ENCODE measurements around the gene CACNA1I. TPM values are rescaled to one million over a fixed set of nuclear protein-coding genes. Genes with fewer than 3 reads are reported as not detected.

CACNA1I gene
- total RNA-seq, 2 experiments from 2014 or later, result 17.3 to 19.0 TPM

- H3K27me3 Mint-ChIP-seq, result peaks cover 13% of the 10 kb centered on the region
- POLR2A ChIA-PET, result no interaction called here
Measured at GRCh38 chr22:39713799-39714290, 143.3 kb downstream of the CACNA1I start.

GRCh38 chr22:39714321-39714720, 143.8 kb downstream of the CACNA1I start:
- Mint-ChIP-seq H3K36me3 (no peaks in the 10 kb centered on the region), H3K9me3 (no peaks in the 10 kb centered on the region), H3K4me3 (no peak overlapping the region), H3K27me3 (peaks cover 13% of the 10 kb centered on the region), H3K27ac (no peak overlapping the region), H3K4me1 (peaks cover 4% of the 10 kb centered on the region)
- POLR2A ChIA-PET, result no interaction called here
- no peak for DNase-seq
- no peak for ATAC-seq (ENCODE audit: low read depth)

More at GRCh38 chr22:39713799-39714290, 143.3 kb downstream of the CACNA1I start:
- ATAC-seq (ENCODE audit: low read depth), result no peak
- H3K9me3 Mint-ChIP-seq, result no peaks in the 10 kb centered on the region
- H3K36me3 Mint-ChIP-seq, result no peaks in the 10 kb centered on the region
- H3K4me1 Mint-ChIP-seq, result peaks cover 2% of the 10 kb centered on the region
- no peak overlapping the region for H3K4me3 Mint-ChIP-seq
- no peak for DNase-seq
- no peak overlapping the region for H3K27ac Mint-ChIP-seq

GRCh38 chr22:39715778-39716495, 145.4 kb downstream of the CACNA1I start:
- H3K9me3 Mint-ChIP-seq, result no peaks in the 10 kb centered on the region
- H3K36me3 Mint-ChIP-seq, result no peaks in the 10 kb centered on the region
- POLR2A ChIA-PET, result no interaction called here
- DNase-seq, result no peak
- H3K4me3 Mint-ChIP-seq, result no peak overlapping the region
- H3K4me1 Mint-ChIP-seq, result peaks cover 11% of the 10 kb centered on the region
- ATAC-seq (ENCODE audit: low read depth), result no peak
- H3K27me3 Mint-ChIP-seq, result peaks cover 4% of the 10 kb centered on the region
- no peak overlapping the region for H3K27ac Mint-ChIP-seq

- Mint-ChIP-seq H3K4me1 (peaks cover 11% of the 10 kb centered on the region), H3K36me3 (no peaks in the 10 kb centered on the region), H3K27ac (no peak overlapping the region), H3K27me3 (peaks cover 4% of the 10 kb centered on the region), H3K9me3 (no peaks in the 10 kb centered on the region), H3K4me3 (no peak overlapping the region)
- POLR2A ChIA-PET, result no interaction called here
- DNase-seq (no peak), ATAC-seq (ENCODE audit: low read depth) (no peak)
Measured at GRCh38 chr22:39716534-39716933, 146.0 kb downstream of the CACNA1I start.

GRCh38 chr22:39717099-39717498, 146.5 kb downstream of the CACNA1I start:
- POLR2A ChIA-PET, result no interaction called here
- Mint-ChIP-seq H3K27ac (no peak overlapping the region), H3K36me3 (no peaks in the 10 kb centered on the region), H3K4me3 (no peak overlapping the region), H3K4me1 (peaks cover 11% of the 10 kb centered on the region), H3K9me3 (peaks cover under 1% of the 10 kb centered on the region), H3K27me3 (peaks cover 3% of the 10 kb centered on the region)
- ATAC-seq (ENCODE audit: low read depth) (no peak), DNase-seq (no peak)

- H3K27me3 Mint-ChIP-seq, result peaks cover 4% of the 10 kb centered on the region
- H3K27ac Mint-ChIP-seq, result no peak overlapping the region
- peaks cover under 1% of the 10 kb centered on the region for H3K36me3 Mint-ChIP-seq
- ATAC-seq (ENCODE audit: low read depth) (no peak), DNase-seq (no peak)
- no peak overlapping the region for H3K4me3 Mint-ChIP-seq
- peaks cover 14% of the 10 kb centered on the region for H3K4me1 Mint-ChIP-seq
- POLR2A ChIA-PET, result no interaction called here
- H3K9me3 Mint-ChIP-seq, result peaks cover 4% of the 10 kb centered on the region
Measured at GRCh38 chr22:39718206-39718605, 147.7 kb downstream of the CACNA1I start.

GRCh38 chr22:39718921-39719475, 148.4 kb downstream of the CACNA1I start:
- Mint-ChIP-seq H3K4me1 (peaks cover 14% of the 10 kb centered on the region), H3K27ac (no peak overlapping the region), H3K4me3 (no peak overlapping the region), H3K27me3 (peaks cover 4% of the 10 kb centered on the region), H3K9me3 (peaks cover 4% of the 10 kb centered on the region), H3K36me3 (peaks cover 1% of the 10 kb centered on the region)
- ATAC-seq (ENCODE audit: low read depth) (no peak), DNase-seq (no peak)
- POLR2A ChIA-PET, result no interaction called here

- Mint-ChIP-seq H3K9me3 (peaks cover 4% of the 10 kb centered on the region), H3K36me3 (peaks cover 1% of the 10 kb centered on the region), H3K4me1 (peaks cover 14% of the 10 kb centered on the region), H3K27me3 (peaks cover 4% of the 10 kb centered on the region), H3K27ac (no peak overlapping the region), H3K4me3 (no peak overlapping the region)
- DNase-seq (no peak), ATAC-seq (ENCODE audit: low read depth) (no peak)
- POLR2A ChIA-PET, result no interaction called here
Measured at GRCh38 chr22:39719559-39720450, 149.3 kb downstream of the CACNA1I start.

- peaks cover 14% of the 10 kb centered on the region for H3K4me1 Mint-ChIP-seq
- H3K27ac Mint-ChIP-seq, result no peak overlapping the region
- ATAC-seq (ENCODE audit: low read depth) (no peak), DNase-seq (no peak)
- POLR2A ChIA-PET, result no interaction called here
- H3K9me3 Mint-ChIP-seq, result peaks cover 4% of the 10 kb centered on the region
- peaks cover 1% of the 10 kb centered on the region for H3K36me3 Mint-ChIP-seq
- H3K4me3 Mint-ChIP-seq, result no peak overlapping the region
- peaks cover 4% of the 10 kb centered on the region for H3K27me3 Mint-ChIP-seq
Measured at GRCh38 chr22:39721206-39722031, 150.9 kb downstream of the CACNA1I start.

- POLR2A ChIA-PET, result no interaction called here
- Mint-ChIP-seq H3K4me1 (peaks cover 14% of the 10 kb centered on the region), H3K27me3 (peaks cover 7% of the 10 kb centered on the region), H3K27ac (no peak overlapping the region), H3K36me3 (peaks cover 1% of the 10 kb centered on the region), H3K9me3 (peaks cover 4% of the 10 kb centered on the region), H3K4me3 (no peak overlapping the region)
- DNase-seq (no peak), ATAC-seq (ENCODE audit: low read depth) (no peak)
Measured at GRCh38 chr22:39722032-39722325, 151.4 kb downstream of the CACNA1I start.

GRCh38 chr22:39722501-39722900, 151.9 kb downstream of the CACNA1I start:
- Mint-ChIP-seq H3K27ac (no peak overlapping the region), H3K36me3 (peaks cover 1% of the 10 kb centered on the region), H3K27me3 (peaks cover 8% of the 10 kb centered on the region), H3K4me1 (peaks cover 15% of the 10 kb centered on the region), H3K9me3 (peaks cover 4% of the 10 kb centered on the region), H3K4me3 (no peak overlapping the region)
- ATAC-seq (ENCODE audit: low read depth), result no peak
- no peak for DNase-seq
- POLR2A ChIA-PET, result no interaction called here

GRCh38 chr22:39723463-39723862, 152.9 kb downstream of the CACNA1I start:
- Mint-ChIP-seq H3K9me3 (peaks cover 4% of the 10 kb centered on the region), H3K4me1 (peaks cover 14% of the 10 kb centered on the region), H3K4me3 (no peak overlapping the region), H3K27me3 (peaks cover 13% of the 10 kb centered on the region), H3K27ac (no peak overlapping the region), H3K36me3 (peaks cover 1% of the 10 kb centered on the region)
- DNase-seq (no peak), ATAC-seq (ENCODE audit: low read depth) (no peak)
- POLR2A ChIA-PET, result no interaction called here

GRCh38 chr22:39723899-39724351, 153.4 kb downstream of the CACNA1I start:
- DNase-seq (no peak), ATAC-seq (ENCODE audit: low read depth) (no peak)
- POLR2A ChIA-PET, result no interaction called here
- Mint-ChIP-seq H3K4me3 (no peak overlapping the region), H3K36me3 (peaks cover 1% of the 10 kb centered on the region), H3K27me3 (peaks cover 13% of the 10 kb centered on the region), H3K9me3 (peaks cover 4% of the 10 kb centered on the region), H3K4me1 (peaks cover 14% of the 10 kb centered on the region), H3K27ac (no peak overlapping the region)
